ENCODE data around the gene WNK4. TPM values are rescaled to one million over a fixed set of nuclear protein-coding genes. Genes with fewer than 3 reads are reported as not detected.

The WNK4 gene
- total RNA-seq, 1 donor from 2014 or later: 0.29 TPM

GRCh38 chr17:42751628-42752027, 28.8 kb upstream of the WNK4 start:
- Mint-ChIP-seq H3K9me3 (no peaks in the 10 kb centered on the region), H3K4me3 (no peak overlapping the region), H3K4me1 (no peaks in the 10 kb centered on the region), H3K27me3 (peaks cover 33% of the 10 kb centered on the region), H3K36me3 (ENCODE audit: low read depth) (no peaks in the 10 kb centered on the region), H3K27ac (no peak overlapping the region)
- POLR2A ChIA-PET: no interaction called here
- TF ChIP-seq, protein P1, sequence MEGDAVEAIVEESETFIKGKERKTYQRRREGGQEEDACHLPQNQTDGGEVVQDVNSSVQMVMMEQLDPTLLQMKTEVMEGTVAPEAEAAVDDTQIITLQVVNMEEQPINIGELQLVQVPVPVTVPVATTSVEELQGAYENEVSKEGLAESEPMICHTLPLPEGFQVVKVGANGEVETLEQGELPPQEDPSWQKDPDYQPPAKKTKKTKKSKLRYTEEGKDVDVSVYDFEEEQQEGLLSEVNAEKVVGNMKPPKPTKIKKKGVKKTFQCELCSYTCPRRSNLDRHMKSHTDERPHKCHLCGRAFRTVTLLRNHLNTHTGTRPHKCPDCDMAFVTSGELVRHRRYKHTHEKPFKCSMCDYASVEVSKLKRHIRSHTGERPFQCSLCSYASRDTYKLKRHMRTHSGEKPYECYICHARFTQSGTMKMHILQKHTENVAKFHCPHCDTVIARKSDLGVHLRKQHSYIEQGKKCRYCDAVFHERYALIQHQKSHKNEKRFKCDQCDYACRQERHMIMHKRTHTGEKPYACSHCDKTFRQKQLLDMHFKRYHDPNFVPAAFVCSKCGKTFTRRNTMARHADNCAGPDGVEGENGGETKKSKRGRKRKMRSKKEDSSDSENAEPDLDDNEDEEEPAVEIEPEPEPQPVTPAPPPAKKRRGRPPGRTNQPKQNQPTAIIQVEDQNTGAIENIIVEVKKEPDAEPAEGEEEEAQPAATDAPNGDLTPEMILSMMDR (IDR thresholded peaks at IDR 0.05): no peak
- intact Hi-C loops (cut with micrococcal nuclease): no loop called here
- CTCF ChIA-PET: no interaction called here
- DNase-seq (no peak), ATAC-seq (ENCODE audit: low read depth) (no peak)

- Mint-ChIP-seq H3K36me3 (ENCODE audit: low read depth) (no peaks in the 10 kb centered on the region), H3K4me3 (no peak overlapping the region), H3K9me3 (no peaks in the 10 kb centered on the region), H3K27me3 (peaks cover 24% of the 10 kb centered on the region), H3K27ac (no peak overlapping the region), H3K4me1 (peaks cover 3% of the 10 kb centered on the region)
- TF ChIP-seq, protein P1 (IDR thresholded peaks at IDR 0.05): no peak
- ATAC-seq (ENCODE audit: low read depth) (no peak), DNase-seq (no peak)
- CTCF ChIA-PET: interaction anchor here (1.1 kb wide), 1 partner anchor 9 kb away, joined by 3 read pairs; no protein-coding TSS in a partner anchor
- POLR2A ChIA-PET: no interaction called here
- intact Hi-C loops (cut with micrococcal nuclease): no loop called here
Measured at GRCh38 chr17:42754782-42755181, 25.6 kb upstream of the WNK4 start.

- intact Hi-C loops (cut with micrococcal nuclease): no loop called here
- H3K4me3 Mint-ChIP-seq: peak overlapping the region; percentile 81
- TF ChIP-seq, protein P1 (IDR thresholded peaks at IDR 0.05): no peak
- ChIA-PET CTCF (interaction anchor here (0.7 to 4.5 kb wide), 6 partner anchors 13 to 182 kb away, joined by 3 to 37 read pairs (median 3); partner anchors contain the start of genes PSMC3IP and VPS25), POLR2A (interaction anchor here (0.6 to 3.5 kb wide), 11 partner anchors 13 to 555 kb away, joined by 3 to 26 read pairs (median 5); partner anchors contain the start of genes BECN1, CNTD1, COA3 and EZH1)
- peaks cover 31% of the 10 kb centered on the region for H3K27me3 Mint-ChIP-seq
- no peak for DNase-seq
- peak overlapping the region; percentile 61 for H3K27ac Mint-ChIP-seq
- peaks cover 12% of the 10 kb centered on the region for H3K4me1 Mint-ChIP-seq
- no peaks in the 10 kb centered on the region for H3K36me3 Mint-ChIP-seq (ENCODE audit: low read depth)
- H3K9me3 Mint-ChIP-seq: no peaks in the 10 kb centered on the region
- peak; percentile 79 for ATAC-seq (ENCODE audit: low read depth)
Measured at GRCh38 chr17:42759982-42760651, 20.3 kb upstream of the WNK4 start.

DNA sequence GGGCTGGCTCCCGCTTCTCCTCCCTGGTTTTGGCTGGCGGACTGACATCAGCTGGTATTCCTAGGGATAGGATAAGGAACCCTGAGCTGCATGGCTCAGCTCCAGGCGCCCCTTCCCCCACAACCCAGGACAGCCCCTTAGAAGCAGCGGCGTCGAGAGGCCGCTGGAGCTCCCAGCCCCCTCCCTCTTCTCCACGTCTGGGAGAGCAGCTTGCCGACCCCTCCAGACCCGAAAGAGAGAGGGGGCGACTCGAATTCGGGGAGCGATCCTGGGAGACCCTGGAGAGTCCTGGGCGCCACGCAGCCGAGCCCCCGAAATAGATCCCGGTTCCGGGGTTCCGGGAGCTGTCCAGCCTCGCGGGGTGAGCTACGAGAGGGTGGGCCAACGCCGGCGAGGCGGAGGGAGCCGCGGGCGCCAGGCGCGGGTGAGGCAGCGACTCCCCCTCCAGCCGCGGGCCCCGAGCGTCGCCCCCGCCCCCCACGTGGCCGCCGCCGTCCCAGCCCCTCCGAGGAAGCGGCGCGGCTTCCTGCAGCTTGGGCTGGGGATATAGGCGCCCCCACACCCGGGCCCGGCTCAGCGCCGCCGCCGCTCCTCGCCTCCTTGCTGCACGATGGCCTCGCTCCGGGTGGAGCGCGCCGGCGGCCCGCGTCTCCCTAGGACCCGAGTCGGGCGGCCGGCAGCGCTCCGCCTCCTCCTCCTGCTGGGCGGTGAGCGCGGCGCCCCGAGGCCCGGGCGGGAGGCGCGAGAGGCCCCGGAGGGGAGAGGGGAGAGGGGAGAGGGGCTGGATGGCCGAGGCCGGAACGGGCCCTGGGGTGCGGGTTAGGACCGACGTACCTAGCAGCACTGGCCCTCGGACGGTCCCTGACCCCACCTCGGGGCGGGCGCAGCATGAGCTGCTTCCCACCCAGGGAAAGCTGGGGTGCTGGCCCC, 19.5 kb upstream of the WNK4 start, which contains the start of gene RAMP2:
Gene RAMP2, plus strand, starts transcription at position 576 of the 930 bp plus-strand sequence. Its CDS starts 35 bp downstream, at position 611.
- Mint-ChIP-seq H3K36me3 (ENCODE audit: low read depth) (no peaks in the 10 kb centered on the region), H3K4me1 (peaks cover 12% of the 10 kb centered on the region), H3K27ac (peak within 1 kb of the TSS; percentile 61), H3K27me3 (peaks cover 32% of the 10 kb centered on the region), H3K9me3 (no peaks in the 10 kb centered on the region), H3K4me3 (peak within 1 kb of the TSS; percentile 81)
- POLR2A ChIA-PET: interaction anchor here (0.6 to 3.5 kb wide), 9 partner anchors 13 to 555 kb away, joined by 3 to 26 read pairs (median 4); partner anchors contain the start of genes CNTD1, COA3, EZH1 and PSMC3IP
- DNase-seq (no peak), ATAC-seq (ENCODE audit: low read depth) (peak; percentile 23)
- intact Hi-C loops (cut with micrococcal nuclease): no loop called here
- TF ChIP-seq, protein P1 (IDR thresholded peaks at IDR 0.05): no peak
- CTCF ChIA-PET: interaction anchor here (1.0 to 4.5 kb wide), 5 partner anchors 12 to 183 kb away, joined by 3 to 37 read pairs (median 3); partner anchors contain the start of genes PSMC3IP and VPS25
